Hepatocyte (in vitro differentiated cells): Measurements from ENCODE around the gene TRPM3.

Experiments used
- EZH2 ChIP-seq: fragments of 200-600 bp; sonication (generic); IDR thresholded peaks from 2 replicates; pipeline ENCODE4 v1.6.1; 2016; ENCODE audit warnings: antibody characterized with exemption, mild to moderate bottlenecking, borderline replicate concordance
- EZH2phosphoT487 ChIP-seq: fragments of 200-600 bp; sonication (generic); IDR thresholded peaks from one replicate; pipeline ENCODE4 v1.6.1; 2018; ENCODE audit warnings: antibody characterized with exemption, mild to moderate bottlenecking, low read depth, moderate library complexity; ENCODE audit not compliant: unreplicated experiment, severe bottlenecking
- TF ChIP-seq, protein P1 (sequence below): fragments of 200-600 bp; sonication (generic); IDR thresholded peaks from 2 replicates; pipeline ENCODE4 v1.5.1; 2016; ENCODE audit warnings: antibody characterized with exemption, mild to moderate bottlenecking; ENCODE audit not compliant: poor library complexity

DNA sequence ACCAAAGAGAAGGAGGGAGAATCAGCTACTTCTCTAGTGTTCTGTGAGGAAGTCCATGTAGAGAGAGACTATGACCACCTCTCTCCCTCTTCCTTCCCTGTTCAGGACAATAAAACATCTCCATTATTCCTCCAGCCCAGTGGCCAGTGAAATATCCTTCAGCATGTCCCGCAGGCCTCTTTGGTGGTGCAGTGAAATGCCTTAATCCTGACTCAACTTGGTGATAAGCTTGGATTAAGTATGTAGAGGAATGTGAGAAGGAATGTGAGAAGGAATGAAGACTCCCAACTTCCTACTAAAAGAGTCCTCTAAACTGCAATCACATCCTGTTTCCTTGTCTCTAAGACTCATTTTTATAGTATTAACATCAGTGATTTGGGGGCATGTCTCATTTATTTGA is 167.3 kb downstream of the TRPM3 start:
- TF ChIP-seq, protein P1, sequence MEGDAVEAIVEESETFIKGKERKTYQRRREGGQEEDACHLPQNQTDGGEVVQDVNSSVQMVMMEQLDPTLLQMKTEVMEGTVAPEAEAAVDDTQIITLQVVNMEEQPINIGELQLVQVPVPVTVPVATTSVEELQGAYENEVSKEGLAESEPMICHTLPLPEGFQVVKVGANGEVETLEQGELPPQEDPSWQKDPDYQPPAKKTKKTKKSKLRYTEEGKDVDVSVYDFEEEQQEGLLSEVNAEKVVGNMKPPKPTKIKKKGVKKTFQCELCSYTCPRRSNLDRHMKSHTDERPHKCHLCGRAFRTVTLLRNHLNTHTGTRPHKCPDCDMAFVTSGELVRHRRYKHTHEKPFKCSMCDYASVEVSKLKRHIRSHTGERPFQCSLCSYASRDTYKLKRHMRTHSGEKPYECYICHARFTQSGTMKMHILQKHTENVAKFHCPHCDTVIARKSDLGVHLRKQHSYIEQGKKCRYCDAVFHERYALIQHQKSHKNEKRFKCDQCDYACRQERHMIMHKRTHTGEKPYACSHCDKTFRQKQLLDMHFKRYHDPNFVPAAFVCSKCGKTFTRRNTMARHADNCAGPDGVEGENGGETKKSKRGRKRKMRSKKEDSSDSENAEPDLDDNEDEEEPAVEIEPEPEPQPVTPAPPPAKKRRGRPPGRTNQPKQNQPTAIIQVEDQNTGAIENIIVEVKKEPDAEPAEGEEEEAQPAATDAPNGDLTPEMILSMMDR, result no peak
- no peak for TF ChIP-seq EZH2
- no peak for TF ChIP-seq EZH2phosphoT487
